Measurements from ENCODE around the gene ZFP28.

GRCh38 chr19:56566904-56567273, 28.1 kb downstream of the ZFP28 start:
- TF ChIP-seq POLR2A (IDR thresholded peaks at IDR 0.05), result no peak
- no peak for TF ChIP-seq CTCF (IDR thresholded peaks at IDR 0.05)
